GM21381 (cell line): ENCODE measurements around the gene RBM4.
"Not testable (repeated sequence)": the region's sequence is repeated elsewhere in the genome, so short reads cannot be mapped to it uniquely, and the experiment has no call there.

Source experiments
- ATAC-seq: cut with Tn5 transposase; IDR thresholded peaks from one replicate; pipeline ENCODE4 v1.9.1; 2021; ENCODE audit warnings: mild to moderate bottlenecking, moderate library complexity; ENCODE audit not compliant: unreplicated experiment

Gene RBM4

GRCh38 chr11:66638177-66639065 is at the start of gene RBM4:
TSS of gene RBM4 (plus strand) at chr11:66638703. CDS start at chr11:66639712, 1,009 bp downstream.
- ATAC-seq = peak; percentile 94

- ATAC-seq = not testable (repeated sequence)
Measured at GRCh38 chr11:66589315-66589714, 49.2 kb upstream of the RBM4 start.

GRCh38 chr11:66589996-66590675 is 48.4 kb upstream of the RBM4 start:
- no peak for ATAC-seq

- ATAC-seq = no peak
Measured at GRCh38 chr11:66591175-66591574, 47.3 kb upstream of the RBM4 start.

- ATAC-seq = peak; percentile 90
Measured at GRCh38 chr11:66592457-66593302, 45.8 kb upstream of the RBM4 start, which contains the start of the genes CCDC87 and CCS. TSS of gene CCDC87 (minus strand) at chr11:66593063. CDS start at chr11:66593015, 48 bp downstream. TSS of gene CCS (plus strand) at chr11:66593185. CDS start at chr11:66593262, 77 bp downstream.

- ATAC-seq = no peak
Measured at GRCh38 chr11:66593303-66593635, 45.2 kb upstream of the RBM4 start.

GRCh38 chr11:66593650-66594049 is 44.9 kb upstream of the RBM4 start:
- no peak for ATAC-seq

GRCh38 chr11:66595245-66595904 is 43.1 kb upstream of the RBM4 start:
- ATAC-seq = no peak

- ATAC-seq = no peak
Measured at GRCh38 chr11:66598993-66599392, 39.5 kb upstream of the RBM4 start.

- no peak for ATAC-seq
Measured at GRCh38 chr11:66600219-66600618, 38.3 kb upstream of the RBM4 start.

GRCh38 chr11:66600631-66601233 is 37.8 kb upstream of the RBM4 start:
- no peak for ATAC-seq

GRCh38 chr11:66603072-66603471 is 35.4 kb upstream of the RBM4 start:
- ATAC-seq = no peak

- ATAC-seq = no peak
Measured at GRCh38 chr11:66604155-66604554, 34.3 kb upstream of the RBM4 start.

- ATAC-seq = not testable (repeated sequence)
Measured at GRCh38 chr11:66606608-66607007, 31.9 kb upstream of the RBM4 start.

GRCh38 chr11:66607126-66607834 is 31.2 kb upstream of the RBM4 start:
- ATAC-seq = no peak

GRCh38 chr11:66609721-66610617 is 28.5 kb upstream of the RBM4 start:
- ATAC-seq = no peak

GRCh38 chr11:66612458-66612857 is 26.0 kb upstream of the RBM4 start:
- no peak for ATAC-seq

GRCh38 chr11:66614073-66614472 is 24.4 kb upstream of the RBM4 start:
- no peak for ATAC-seq
